GM19328 (cell line): Measurements from ENCODE around the gene TOM1.

ENCODE experiments used
- ATAC-seq: cut with Tn5 transposase; IDR thresholded peaks from one replicate; pipeline ENCODE4 v1.9.1; 2021; ENCODE audit warnings: mild to moderate bottlenecking, moderate library complexity; ENCODE audit not compliant: unreplicated experiment

The TOM1 gene

DNA sequence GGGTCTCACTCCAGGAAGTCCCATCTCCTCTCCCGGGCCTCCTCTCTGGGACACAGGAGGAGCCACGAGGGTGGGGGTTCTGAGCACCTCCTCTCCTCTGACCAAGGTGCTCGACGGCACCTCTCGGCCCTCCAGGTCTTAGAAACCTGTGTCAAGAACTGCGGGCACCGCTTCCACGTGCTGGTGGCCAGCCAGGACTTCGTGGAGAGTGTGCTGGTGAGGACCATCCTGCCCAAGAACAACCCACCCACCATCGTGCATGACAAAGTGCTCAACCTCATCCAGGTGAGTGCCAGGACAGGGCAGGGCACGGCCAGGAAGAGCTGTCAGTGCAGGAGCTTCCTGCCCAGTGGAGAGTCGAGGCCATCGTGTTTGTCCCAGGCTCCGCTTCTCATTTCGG lies 23.2 kb downstream of the TOM1 start:
- ATAC-seq = no peak

DNA sequence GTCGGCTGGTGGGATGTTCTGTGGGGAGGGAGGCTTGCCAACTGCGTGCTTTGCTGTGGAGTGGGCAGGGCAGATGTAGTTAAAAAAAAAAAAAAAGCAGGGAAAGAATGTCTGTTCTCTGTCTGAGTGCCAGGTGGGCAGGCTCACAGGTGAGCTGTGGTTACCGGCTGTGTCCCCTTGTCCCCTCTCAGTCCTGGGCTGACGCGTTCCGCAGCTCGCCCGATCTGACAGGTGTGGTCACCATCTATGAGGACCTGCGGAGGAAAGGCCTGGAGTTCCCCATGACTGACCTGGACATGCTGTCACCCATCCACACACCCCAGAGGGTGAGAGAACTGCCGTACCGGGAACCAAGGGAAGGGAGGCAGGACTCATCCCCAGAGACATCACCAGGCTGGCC lies 23.6 kb downstream of the TOM1 start:
- ATAC-seq = no peak

DNA sequence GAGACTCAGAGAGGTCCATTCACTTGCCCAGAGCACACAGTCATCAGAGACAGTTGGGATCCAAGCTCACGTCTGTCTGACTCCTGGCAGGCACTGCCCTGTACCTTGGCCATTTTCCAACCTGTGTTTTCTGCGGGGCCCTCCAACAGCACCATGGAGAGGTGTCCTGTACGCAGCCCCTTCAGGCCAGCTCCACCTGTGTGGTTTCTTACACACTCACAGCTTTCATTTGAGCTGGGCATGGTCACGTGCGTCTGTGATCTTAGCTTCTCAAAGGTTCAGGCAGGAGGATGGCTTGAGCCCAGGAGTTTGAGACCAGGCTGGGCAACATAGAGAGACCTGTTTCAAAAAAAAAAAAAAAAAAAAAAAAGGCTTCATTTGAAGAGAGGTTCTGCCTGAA lies 24.4 kb downstream of the TOM1 start:
- no peak for ATAC-seq

DNA sequence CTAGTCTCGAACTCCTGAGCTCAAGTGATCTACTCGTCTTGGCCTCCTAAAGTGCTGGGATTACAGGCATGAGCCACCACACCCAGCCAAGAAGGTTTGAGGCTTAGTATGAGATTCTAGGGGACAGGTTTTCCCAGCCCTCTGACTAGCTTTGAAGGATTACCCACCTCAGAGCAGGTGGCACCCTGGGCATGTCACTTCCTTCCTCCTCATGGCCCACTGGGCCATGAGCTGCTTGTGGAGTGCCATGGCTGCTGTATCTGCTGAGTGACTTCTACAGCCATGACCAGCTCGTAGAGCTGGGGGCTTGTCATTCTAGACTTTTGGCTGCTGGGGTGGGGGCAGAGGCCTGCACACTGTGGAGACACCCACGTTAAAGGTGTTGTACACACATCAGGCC lies 25.1 kb downstream of the TOM1 start:
- no peak for ATAC-seq

DNA sequence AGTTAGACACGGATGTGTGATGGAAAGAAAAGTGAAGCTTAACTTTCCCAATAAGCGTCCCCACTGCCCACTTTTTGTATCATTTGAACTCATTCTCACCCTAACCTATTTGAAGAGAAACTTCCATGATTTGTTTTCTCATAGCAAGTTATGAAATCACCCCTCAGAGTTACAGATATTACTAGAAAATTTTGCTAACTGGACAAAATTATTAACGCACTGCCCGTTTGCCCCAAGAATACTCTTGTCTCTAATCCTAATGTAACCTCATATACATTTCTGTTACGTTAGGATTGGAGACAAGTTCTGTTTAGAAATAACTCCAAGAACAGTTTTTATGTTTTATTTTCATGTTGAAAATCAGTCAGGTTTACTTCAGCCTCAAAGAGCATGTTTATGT lies 25.5 kb downstream of the TOM1 start:
- ATAC-seq = no peak

DNA sequence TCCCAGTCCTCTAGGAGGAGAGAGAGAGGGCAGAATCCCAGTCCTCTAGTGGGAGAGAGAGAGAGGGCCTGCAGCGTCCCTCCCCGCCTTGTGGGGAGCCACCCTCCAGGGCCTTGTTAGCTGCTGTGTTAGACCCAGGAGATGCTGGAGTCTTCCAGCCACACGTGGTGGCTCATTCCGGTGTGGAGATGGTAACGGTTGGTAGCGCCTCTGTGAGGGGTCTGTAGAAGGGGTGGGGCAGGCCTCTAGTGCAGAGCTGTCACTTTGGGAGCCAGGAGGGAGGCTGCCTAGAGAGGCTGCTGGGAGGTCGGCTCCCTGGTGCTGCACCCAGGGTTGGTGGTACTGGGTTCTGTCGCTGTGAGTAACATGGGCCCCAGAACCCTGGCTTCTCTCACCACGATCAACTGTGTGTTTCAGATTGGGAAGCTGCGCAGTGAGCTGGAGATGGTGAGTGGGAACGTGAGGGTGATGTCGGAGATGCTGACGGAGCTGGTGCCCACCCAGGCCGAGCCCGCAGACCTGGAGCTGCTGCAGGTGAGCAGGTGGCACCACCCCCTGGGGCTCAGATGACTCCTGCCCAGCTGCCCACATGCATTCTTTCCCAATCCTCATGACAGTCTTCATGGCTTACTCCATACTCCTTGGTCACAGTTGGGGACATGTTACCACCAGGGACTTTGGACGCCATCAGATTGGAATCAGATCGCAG lies 27.3 kb downstream of the TOM1 start:
- no peak for ATAC-seq

DNA sequence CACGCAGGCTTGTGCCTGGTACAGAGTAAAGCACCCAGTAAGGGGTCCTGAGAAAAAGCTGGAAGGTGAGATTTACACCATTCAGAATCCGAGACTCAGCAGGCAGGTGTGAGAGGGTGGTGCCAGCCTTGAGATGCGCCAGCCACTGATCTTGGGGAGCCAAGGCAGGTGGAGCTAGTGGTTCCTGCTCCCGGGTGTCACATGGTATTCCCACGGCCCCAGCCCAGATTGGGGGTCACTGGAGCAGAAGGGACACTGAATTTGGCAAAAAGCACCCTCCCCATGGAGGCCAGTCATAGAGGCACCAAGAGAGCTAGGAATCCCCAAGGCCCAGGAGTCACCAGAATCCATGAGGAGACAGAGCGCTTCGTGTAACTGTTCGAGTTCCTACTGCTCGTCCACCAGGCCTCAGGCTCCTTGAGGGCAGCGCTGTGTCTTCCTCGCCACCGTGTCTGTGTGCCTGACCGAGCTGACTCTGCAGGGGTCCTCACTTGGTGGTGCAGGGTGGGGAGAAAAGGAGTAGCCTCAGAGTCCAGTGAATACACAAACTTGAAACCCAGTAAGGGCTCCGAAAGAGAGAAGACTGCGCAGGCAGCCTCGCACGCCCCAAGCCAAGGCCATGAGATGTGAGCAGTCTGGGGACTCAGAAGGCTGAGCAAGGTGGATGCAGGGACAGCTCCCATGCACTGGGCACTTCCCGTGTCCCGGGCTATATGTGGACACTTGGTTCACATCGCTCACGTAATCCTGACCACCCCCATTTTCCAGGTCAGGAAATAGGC lies 28.2 kb downstream of the TOM1 start:
- no peak for ATAC-seq

DNA sequence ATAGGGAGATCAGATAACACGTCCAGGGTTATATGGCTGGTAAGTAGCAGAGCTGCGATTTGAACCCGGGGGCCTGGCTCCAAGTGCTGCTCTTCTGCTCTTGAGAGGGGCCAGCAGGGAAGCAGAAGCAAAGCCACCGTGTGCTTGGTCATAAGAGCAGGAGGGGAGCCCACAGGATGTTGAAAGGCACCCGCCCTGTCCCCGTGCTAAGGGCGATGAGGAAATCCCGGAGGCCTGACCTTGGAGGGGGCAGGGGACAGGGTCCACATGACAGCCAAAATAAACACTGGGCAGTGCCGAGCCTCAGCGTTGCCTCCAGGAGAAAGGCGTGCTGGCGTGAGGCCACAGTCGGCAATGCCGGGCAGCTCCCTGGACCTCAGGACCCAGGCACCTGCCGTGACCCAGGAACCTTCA lies 28.8 kb downstream of the TOM1 start:
- no peak for ATAC-seq

DNA sequence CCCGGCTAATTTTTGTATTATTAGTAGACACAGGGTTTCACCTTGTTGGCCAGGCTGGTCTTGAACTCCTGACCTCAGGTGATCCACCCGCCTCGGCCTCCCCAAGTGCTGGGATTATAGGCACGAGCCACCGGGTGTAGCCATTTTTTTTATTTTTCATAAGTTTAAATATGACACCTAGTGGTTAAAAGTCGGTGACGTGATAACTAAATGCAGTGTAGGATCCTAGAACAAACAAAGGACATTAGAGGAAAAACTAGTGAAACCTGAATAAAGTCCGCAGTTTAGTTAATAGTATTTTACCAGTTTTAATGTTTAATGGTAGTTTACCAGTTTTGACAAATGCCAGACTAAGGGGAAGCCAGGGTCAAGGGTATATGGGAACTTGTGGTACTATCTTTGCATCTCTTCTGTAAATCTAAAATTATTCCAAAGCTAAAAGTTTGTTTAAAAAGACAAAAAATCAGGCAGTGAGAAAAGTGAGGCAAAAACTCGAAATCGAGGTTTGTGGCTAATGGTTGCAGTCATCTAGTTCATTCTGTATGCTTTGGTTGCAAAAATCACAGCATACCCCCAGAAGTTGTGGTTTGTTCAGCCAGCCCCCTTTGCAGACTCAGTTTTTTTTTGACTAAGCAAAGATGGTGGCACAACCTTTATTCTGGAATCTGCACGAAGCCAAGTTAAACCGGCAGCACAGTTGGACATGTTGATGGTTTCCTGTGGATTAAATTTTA lies 29.6 kb downstream of the TOM1 start:
- no peak for ATAC-seq

DNA sequence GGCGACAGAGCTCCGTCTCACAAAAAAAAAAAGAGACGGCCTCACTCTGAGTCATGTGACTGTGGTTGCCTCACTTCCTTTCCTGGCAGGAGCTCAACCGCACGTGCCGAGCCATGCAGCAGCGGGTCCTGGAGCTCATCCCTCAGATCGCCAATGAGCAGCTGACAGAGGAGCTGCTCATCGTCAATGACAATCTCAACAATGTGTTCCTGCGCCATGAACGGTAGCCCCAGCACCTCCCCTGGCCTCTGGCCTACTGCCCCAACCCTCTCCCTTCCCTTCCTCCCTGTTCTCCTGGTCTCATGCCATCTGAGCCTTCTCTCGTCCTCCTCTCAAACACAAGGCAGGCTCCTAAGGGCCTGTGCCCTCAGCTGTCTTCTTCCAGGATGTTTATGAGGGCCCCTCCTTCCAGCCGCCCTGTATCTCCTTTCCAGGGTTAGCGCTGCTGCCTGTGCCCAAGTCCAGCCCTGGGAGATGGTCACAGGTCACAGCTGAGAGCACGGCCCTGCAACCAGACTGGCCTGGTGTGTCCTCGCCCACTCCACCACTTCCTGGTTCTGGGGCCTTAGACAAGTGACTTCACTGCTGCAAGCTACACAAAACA lies 30.7 kb downstream of the TOM1 start:
- ATAC-seq = no peak

DNA sequence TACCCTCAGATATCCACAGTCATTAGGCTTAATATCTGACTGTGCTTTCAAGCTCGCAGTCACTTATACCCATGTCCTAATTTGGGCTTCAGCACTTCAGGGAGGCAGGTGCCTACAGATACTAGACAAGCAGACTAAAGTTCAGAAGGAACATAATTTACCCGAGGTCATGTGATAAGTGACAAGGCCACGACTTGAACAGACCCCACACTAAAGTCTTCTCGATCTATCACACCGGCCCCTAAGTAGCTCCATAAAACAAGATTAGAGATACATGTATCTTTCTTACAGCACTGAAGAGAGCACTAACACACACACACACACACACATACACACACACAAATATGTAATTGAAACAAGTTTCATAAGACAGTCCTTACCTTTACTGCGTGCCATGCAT lies 32.6 kb downstream of the TOM1 start:
- ATAC-seq = no peak

DNA sequence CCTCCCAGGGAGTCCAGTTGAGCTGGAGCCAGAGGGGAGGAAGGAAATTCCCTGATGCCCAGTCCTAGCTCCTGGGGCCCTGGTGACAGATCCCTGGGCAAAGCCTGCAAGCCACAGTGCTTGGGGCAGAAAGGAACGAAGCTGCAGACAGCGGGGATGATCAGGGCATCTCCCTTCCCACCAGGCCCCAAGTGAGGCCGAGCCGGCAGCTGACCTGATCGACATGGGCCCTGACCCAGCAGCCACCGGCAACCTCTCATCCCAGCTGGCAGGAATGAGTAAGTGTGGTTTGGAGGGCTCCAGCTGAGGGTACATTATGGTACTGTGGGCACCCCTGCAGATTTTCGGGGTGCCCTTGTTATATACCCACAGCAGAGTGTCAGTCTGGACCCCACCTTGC lies 33.5 kb downstream of the TOM1 start:
- ATAC-seq = no peak

DNA sequence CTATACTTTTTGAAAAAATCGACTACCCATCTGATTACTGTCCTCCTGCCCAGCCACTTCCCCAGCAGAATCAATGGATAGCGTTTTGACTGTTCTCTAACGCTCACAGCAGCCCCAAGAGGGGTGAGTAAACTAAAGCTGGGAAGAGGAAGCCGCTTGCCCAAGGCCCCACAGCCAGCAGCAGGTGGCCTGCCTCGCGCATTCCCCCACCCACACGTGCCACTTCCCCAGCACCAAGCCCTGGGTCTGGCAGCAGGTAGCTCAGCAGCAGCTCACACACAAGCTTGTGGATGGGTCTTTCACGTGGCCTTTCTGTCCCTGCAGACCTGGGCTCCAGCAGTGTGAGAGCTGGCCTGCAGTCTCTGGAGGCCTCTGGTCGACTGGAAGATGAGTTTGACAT lies 34.3 kb downstream of the TOM1 start:
- no peak for ATAC-seq

DNA sequence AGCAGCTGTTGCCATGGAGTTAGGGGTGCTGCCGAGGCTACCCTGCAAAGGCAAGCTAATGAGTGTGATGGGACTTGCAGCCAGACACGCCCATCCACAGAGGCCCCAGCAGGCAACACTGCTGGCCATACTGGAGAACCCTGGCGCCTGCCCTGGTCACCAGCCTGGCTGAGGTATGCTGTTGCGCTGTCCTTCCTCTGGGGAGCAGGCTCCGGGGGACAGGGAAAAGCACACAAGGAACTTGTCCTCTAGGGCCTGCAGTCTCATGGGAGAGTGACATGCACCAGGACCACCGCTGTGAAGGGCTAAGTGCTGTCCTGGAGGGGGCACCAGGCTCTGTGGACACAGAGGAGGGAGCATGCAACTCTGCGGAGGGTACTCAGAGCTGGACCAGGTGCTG lies 35.8 kb downstream of the TOM1 start:
- ATAC-seq = no peak

DNA sequence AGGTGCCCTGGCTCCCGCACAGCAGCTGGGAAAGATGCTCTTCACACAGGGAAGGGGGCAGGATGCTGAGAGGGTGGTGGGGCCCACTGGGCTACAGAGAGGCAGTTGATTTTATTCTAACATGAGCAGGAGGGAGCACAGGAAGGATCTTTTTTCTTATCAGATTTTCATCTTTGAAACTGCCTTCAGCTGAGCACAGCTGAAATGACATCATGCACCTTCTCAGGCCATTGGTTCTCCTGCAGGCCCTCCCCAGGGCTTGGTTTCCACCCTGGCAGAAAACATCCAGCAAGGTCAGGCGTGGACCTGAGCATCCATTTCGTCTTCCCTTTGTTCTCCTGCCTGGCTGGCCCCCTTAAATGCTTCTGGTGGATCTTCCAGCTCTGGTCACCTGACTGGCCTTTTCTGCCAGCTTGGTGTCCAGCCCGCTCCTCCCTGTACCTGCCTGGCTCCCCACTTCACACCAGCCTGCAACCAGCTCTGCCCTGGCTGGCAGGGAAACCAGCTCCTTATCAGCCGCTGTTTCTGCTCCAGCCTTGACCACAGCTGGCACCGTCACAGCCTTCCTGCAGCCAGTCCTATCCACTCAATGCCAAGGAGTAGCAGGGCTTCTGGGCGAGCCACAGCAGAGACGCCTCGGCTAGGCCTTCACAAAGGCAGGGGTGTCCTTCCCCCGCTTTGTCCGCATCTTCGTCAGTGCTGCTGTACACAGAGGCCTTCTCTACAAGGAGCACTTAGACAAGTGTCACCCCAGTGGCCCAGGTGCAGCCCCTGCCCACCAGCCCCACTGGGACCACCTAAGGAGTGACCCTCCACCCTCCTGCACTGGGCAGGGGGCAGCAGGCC lies 36.5 kb downstream of the TOM1 start:
- no peak for ATAC-seq

DNA sequence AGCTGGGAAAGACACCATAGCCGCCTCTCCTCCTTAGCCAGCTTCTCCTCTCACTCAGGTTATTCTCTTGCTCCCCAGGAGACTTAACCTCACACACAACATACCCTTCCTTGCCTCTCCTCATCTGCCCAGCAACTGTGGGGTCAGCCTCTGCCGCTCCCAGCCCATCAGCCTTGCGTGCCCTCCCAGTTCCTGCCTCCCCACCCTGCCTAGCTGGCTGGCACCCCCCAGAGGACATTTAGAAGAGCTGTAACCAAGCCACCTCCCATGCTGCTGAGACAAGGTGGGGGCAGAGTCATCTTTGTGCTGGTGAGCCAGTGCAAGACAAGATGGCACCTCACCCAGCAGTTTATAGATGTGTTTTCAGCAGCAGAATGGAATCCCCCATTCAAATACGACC lies 38.2 kb downstream of the TOM1 start:
- no peak for ATAC-seq

DNA sequence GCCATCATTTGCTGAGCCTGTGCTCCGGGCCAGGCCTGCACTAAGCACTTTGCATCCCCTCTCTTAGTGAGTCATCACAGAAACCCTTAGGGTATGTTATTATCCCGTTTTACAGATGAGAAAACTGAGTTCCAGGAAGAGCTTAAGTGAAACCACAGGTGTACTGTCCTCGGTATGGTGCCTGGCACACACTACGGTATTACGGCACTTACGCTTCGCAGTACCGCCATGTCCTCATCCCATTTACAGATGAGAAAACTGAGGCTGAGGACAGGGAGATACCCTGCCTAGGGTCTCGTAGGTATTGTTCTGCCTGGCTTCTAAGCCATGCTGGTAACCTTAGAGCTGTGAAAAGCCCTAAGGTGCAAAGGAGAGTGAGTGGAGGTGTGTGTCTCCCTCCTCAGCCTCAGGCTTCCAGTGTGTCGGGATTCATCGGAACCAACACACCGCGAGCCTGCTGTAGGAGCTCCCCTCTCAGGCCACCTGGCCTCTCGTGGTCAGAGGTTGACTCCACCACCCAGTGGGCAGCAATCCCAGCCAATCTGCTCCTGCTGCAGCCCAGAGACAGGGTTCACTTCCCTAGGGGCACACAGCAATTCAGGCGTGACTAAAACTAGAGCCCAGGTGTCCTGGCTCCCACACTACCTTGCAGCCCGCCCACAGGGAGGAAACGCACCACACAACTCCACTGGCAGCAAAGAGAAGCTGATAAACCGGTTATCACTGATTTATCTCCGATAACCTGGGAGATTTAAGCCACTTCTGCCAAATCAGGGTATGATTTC lies 41.6 kb downstream of the TOM1 start:
- no peak for ATAC-seq

DNA sequence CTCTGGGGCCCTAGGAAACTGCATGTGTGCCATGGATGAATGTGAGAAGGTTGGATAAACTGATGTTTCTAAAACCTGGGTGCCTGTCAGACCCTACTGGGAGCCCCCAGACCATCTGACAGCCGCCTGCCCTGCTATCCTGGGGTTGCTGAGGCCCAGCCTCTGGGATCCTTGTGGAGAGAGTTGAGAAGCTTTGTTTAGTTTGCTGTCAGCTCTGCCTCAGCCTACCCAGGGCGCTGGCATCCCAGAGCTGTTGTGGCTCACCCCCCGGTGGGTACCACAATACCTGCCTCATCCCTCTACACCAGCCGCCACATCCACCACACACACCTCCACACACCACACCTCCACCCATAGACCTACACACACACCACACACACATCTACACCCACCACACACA lies 42.7 kb downstream of the TOM1 start:
- ATAC-seq = no peak

DNA sequence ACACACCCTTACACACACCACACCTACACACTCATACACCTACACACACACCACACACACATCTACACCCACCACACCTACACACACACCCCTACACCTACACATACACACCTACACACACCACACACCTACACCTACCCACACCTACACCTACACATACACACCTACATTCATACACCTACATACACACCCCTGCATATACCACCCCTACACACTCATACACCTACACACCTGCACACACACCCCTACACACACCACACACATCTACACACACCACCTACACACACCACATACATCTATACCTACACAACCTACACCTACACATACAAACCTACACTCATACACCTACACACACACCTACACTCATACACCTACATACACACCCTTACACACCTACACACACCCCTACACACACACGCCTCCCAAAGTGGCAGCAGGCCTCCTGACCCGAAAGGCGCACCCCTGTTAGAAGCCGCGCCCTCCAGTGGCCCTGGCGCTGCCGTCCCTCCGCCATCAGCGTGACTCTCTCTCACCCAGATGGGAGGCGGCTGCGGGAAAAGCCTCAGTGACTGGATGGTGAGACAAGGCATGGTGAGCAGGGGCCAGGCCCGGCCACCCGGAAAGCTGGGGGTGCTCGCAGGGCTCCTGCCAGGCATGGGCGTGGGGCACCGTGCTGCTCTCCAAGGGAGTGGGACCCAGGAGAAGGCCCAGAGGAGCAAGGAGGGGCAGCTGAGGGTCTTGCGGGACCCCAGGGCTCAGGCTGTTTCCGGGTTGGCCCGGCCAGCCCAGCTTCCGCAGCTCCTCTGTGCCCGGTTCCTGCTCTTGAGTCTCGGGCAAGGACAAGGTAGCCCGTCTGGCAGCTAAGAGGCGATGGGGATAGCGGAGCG lies 44.2 kb downstream of the TOM1 start:
- no peak for ATAC-seq
